ES-I3 (cell line): Measurements from ENCODE around the gene STK4.

ENCODE experiments used
- H3K36me3 ChIP-seq: 2 replicates; pipeline ENCODE4 v1.6.1; 2013; ENCODE audit warnings: mild to moderate bottlenecking, low read length, control low read depth, moderate library complexity; ENCODE audit not compliant: insufficient read depth
- H3K4me1 ChIP-seq: 2 replicates; pipeline ENCODE4 v1.6.1; 2013; ENCODE audit warnings: mild to moderate bottlenecking, control low read depth, low read length; ENCODE audit not compliant: insufficient read depth
- H3K9ac ChIP-seq: 2 replicates; pipeline ENCODE4 v1.6.1; 2013; ENCODE audit warnings: low read depth, mild to moderate bottlenecking, low read length, moderate library complexity
- H3K9me3 ChIP-seq: 2 replicates; pipeline ENCODE4 v1.6.1; 2013; ENCODE audit warnings: mild to moderate bottlenecking, low read length, moderate library complexity; ENCODE audit not compliant: control insufficient read depth, insufficient read depth

STK4 gene

GRCh38 chr20:44966030-44966961 is at the start of gene STK4:
Gene STK4 (plus strand): TSS chr20:44966512. CDS start chr20:44966569, 57 bp downstream.
- H3K4me1 ChIP-seq = peaks cover 14% of the 10 kb centered on the region
- no peaks in the 10 kb centered on the region for H3K9me3 ChIP-seq
- H3K36me3 ChIP-seq = no peaks in the 10 kb centered on the region
- peak within 1 kb of the TSS; percentile 81 for H3K9ac ChIP-seq

DNA sequence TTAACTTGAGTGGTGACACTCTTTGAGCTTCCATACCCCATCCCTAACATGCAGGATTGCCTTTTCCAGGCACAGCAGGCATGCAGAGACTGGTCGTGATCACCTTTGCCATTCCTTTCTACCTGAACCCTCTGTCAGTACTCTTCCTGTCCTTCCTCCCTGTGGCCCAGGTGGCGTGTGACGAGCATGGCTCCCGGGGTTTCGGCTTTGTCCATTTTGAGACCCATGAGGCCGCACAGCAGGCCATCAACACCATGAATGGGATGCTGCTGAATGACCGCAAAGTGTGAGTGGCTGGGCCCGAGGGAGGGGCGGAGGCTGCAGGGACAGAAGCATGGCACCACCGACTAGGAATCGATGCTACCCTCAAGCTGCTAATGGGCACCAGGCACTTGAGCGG is 49.7 kb upstream of the STK4 start:
- Histone ChIP-seq H3K4me1 (peaks cover 6% of the 10 kb centered on the region; the same call in 1 of the 2 replicates), H3K36me3 (peaks cover 23% of the 10 kb centered on the region), H3K9me3 (no peaks in the 10 kb centered on the region), H3K9ac (no peak overlapping the region)

DNA sequence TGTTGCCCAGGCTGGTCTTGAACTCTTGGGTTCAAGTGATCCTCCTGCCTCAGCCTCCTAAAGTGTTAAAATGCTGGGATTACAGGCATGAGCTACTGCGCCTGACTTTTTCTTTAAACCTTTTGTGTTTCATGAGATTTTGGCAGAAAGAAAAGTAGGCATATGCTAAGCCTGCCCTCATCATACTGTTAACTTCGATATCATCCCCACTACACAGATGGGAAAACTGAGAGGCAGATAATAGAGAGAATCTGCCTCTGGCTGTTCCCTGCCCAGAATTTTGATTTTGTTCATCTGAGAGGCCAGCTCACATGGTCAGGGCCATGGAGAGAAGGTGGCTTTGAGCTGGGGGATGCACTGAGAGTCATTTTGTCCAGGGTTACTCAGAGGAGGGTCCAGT is 48.9 kb upstream of the STK4 start:
- Histone ChIP-seq H3K36me3 (peaks cover 23% of the 10 kb centered on the region), H3K4me1 (no peaks in the 10 kb centered on the region), H3K9ac (no peak overlapping the region), H3K9me3 (no peaks in the 10 kb centered on the region)

GRCh38 chr20:44918342-44918741 is 48.0 kb upstream of the STK4 start:
- Histone ChIP-seq H3K36me3 (peaks cover 15% of the 10 kb centered on the region), H3K9me3 (no peaks in the 10 kb centered on the region), H3K4me1 (no peaks in the 10 kb centered on the region), H3K9ac (no peak overlapping the region)

DNA sequence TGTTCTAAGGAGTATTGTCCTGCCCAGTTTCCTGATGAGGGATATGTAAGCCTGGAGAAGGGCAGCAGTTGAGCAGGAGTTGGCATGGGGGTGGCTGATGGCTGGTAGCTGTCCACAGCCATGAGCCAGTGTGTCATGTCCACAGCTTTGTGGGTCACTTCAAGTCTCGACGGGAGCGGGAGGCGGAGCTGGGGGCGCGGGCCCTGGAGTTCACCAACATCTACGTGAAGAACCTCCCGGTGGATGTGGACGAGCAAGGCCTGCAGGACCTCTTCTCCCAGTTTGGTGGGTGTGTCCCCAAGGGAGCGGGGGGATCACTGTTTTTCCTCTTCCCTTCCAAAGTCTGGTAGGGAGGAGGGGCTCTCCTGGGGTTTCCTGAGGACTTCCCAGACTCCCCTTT is 47.6 kb upstream of the STK4 start:
- Histone ChIP-seq H3K4me1 (no peaks in the 10 kb centered on the region), H3K9me3 (no peaks in the 10 kb centered on the region), H3K36me3 (peaks cover 13% of the 10 kb centered on the region; the same call in 1 of the 2 replicates), H3K9ac (no peak overlapping the region)

DNA sequence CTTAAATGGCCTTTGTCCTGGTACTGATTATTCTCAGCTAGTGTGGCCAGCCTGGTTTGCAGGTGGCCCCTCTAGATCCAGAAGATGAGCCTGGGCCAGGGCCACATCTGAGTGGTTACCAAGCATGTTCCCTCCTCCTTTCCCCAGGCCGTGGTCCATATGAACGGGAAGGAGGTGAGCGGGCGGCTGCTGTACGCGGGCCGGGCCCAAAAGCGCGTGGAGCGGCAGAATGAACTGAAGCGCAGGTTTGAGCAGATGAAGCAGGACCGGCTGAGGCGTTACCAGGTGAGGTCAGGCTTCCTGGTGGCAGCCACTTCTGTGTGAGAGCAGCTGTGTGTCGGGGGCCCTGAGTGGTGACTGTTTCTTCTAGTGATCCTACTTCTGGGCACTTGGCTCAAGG is 44.9 kb upstream of the STK4 start:
- peaks cover 13% of the 10 kb centered on the region for H3K36me3 ChIP-seq
- no peaks in the 10 kb centered on the region for H3K9me3 ChIP-seq
- H3K4me1 ChIP-seq = no peaks in the 10 kb centered on the region
- no peak overlapping the region for H3K9ac ChIP-seq

DNA sequence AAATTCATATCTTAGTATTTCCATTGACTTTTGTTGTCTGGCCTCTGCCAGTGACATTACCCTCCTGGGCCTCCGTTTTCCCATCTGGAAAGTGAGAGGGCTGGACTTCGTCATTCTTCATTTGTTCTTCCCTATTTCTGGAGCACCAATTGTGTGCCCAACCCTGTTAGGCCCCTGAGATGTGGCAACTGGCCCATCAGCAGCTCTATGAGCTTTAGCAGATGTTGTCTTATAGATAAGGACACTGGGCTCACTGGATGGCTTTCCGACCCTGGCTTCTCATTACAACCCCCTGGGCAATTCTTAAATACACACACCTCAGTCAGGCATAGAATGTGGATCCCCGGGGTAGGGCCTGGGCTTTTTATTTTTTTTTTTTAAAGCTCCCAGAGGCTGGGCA is 41.8 kb upstream of the STK4 start:
- H3K36me3 ChIP-seq = peaks cover 15% of the 10 kb centered on the region
- no peaks in the 10 kb centered on the region for H3K9me3 ChIP-seq
- H3K9ac ChIP-seq = no peak overlapping the region
- H3K4me1 ChIP-seq = no peaks in the 10 kb centered on the region

DNA sequence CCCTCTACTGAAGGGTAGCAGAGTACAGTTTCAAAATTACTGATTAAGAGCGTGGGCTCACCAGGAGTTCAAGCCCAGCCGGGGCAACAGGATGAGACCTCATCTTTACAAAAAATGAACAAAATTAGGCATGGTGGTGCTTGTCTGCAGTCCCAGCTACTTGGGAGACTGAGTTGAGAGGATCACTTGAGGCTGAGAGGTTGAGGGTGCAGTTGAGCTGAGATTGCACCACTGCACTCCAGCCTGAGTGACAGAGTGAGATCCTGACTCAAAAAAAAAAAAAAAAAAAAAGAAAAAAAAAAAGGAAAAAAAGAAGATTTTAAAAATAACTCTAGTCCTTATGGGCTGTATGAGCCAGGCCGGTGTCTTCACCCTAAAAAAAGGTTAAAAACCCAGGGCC is 37.7 kb upstream of the STK4 start:
- no peaks in the 10 kb centered on the region for H3K4me1 ChIP-seq
- no peaks in the 10 kb centered on the region for H3K9me3 ChIP-seq
- peaks cover 14% of the 10 kb centered on the region for H3K36me3 ChIP-seq
- H3K9ac ChIP-seq = no peak overlapping the region

GRCh38 chr20:44930517-44931168 is 35.7 kb upstream of the STK4 start:
- H3K36me3 ChIP-seq = peaks cover 13% of the 10 kb centered on the region

GRCh38 chr20:44931911-44932310 is 34.4 kb upstream of the STK4 start:
- H3K36me3 ChIP-seq = peaks cover 16% of the 10 kb centered on the region
- H3K9me3 ChIP-seq = no peaks in the 10 kb centered on the region
- H3K9ac ChIP-seq = no peak overlapping the region
- no peaks in the 10 kb centered on the region for H3K4me1 ChIP-seq

More at GRCh38 chr20:44930517-44931168, 35.7 kb upstream of the STK4 start:
- H3K9ac ChIP-seq = no peak overlapping the region
- H3K4me1 ChIP-seq = no peaks in the 10 kb centered on the region
- H3K9me3 ChIP-seq = no peaks in the 10 kb centered on the region

- Histone ChIP-seq H3K4me1 (no peaks in the 10 kb centered on the region), H3K36me3 (peaks cover 16% of the 10 kb centered on the region), H3K9me3 (no peaks in the 10 kb centered on the region), H3K9ac (no peak overlapping the region)
Measured at GRCh38 chr20:44932916-44933315, 33.4 kb upstream of the STK4 start.

- H3K9me3 ChIP-seq = no peaks in the 10 kb centered on the region
- no peak overlapping the region for H3K9ac ChIP-seq
- peaks cover 23% of the 10 kb centered on the region for H3K36me3 ChIP-seq
- no peaks in the 10 kb centered on the region for H3K4me1 ChIP-seq
Measured at GRCh38 chr20:44936510-44936909, 29.8 kb upstream of the STK4 start.

- no peak overlapping the region for H3K9ac ChIP-seq
- H3K36me3 ChIP-seq = peaks cover 29% of the 10 kb centered on the region
- H3K4me1 ChIP-seq = no peaks in the 10 kb centered on the region
- no peaks in the 10 kb centered on the region for H3K9me3 ChIP-seq
Measured at GRCh38 chr20:44938637-44939036, 27.7 kb upstream of the STK4 start.

GRCh38 chr20:44941120-44941691 is 25.1 kb upstream of the STK4 start:
- H3K4me1 ChIP-seq = no peaks in the 10 kb centered on the region
- no peaks in the 10 kb centered on the region for H3K9me3 ChIP-seq
- no peak overlapping the region for H3K9ac ChIP-seq
- H3K36me3 ChIP-seq = peaks cover 29% of the 10 kb centered on the region
